HG02623 (cell line): Measurements from ENCODE around the gene INPP5J.
"Not testable (repeated sequence)": the region's sequence is repeated elsewhere in the genome, so short reads cannot be mapped to it uniquely, and the experiment has no call there.

Experiments used
- ATAC-seq: cut with Tn5 transposase; IDR thresholded peaks from one replicate; pipeline ENCODE4 v1.9.1; 2021; ENCODE audit warnings: moderate library complexity; ENCODE audit not compliant: unreplicated experiment

Gene INPP5J

DNA sequence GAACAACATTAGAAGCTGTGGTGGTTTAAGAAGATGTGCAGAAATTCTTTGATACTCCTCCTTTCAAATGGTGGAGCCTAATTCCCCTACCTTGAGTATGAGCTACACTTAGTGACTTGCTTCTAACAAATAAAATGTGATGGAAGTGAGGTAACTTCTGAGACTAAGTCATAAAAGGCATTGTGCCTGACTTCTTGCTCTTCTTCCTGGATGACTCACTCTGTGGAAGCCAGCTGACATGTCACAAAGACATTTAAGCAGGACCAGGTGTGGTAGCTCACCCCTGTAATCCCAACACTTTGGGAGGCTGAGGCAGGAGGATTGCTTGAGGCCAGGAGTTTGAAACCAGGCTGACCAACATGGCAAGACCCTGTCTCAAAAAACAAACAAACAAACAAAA is 21.5 kb downstream of the INPP5J start:
- ATAC-seq: no peak

DNA sequence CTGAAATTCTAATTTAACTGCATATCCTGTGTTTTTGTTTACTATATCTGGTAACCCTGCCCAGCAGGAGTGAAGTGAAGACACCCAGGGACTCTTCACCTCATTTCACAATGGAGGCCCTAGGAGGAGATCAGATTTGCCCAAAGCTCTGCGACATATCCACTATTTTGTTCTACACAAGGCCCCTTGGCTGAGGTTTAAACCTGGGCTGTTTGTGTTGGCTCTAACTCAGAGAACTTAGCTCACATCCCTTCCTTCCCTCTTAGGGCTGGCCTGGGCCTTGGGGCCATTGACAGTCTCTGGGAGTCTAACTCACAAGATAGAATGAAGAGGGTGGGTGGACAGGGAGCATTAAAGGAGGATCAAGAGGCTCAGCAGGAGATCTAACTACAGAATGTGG is 25.7 kb downstream of the INPP5J start:
- ATAC-seq: no peak

DNA sequence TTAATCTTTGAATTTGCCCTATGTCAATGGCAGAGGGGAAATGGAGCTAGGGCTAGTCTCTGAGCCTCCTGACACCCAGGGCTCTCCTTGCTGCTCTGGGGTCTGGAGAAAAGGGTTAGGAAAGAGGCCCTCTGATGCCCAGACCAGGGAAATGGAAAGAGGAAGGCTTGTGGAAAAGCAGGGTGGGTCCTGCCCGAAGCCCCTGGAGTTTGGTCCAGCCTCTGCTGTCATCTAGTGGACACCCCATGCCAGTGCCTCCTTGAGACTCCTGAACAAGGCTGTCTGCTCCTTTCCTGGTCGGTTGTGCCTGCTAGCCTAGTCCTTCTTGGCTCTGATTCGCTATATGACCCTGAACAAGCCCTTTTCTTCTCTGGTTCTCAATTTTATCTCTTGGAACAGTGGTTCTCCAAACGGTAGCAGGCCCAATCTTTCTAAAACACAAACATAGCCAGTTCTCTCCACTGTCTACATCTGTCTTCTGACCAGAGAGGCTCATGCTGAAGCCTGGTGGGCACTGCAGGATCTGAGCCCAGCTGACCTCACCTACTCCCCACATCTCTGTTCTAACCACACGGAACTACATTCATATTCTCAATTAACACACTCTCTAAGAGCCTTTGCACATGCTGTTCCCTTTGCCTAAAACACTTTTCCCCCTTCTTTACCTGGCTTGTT is 26.3 kb downstream of the INPP5J start:
- ATAC-seq: no peak

DNA sequence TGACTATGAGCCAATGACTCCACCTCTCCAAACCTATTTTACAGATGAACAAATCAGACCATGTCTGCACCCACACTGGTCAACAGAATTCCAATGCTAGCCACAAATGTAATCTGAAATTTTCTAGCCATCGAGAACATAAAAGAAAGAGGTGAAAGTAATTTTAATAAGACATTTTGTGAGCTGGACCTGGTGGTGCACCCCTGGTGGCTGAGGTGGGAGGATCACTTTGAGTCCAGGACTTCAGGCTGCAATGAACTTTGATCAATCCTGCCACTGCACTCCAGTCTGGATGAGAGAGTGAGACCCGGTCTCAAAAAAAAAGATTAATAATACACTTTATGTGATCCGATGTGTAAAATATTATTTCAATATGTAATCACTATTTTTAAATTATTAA is 27.8 kb downstream of the INPP5J start:
- no peak for ATAC-seq

DNA sequence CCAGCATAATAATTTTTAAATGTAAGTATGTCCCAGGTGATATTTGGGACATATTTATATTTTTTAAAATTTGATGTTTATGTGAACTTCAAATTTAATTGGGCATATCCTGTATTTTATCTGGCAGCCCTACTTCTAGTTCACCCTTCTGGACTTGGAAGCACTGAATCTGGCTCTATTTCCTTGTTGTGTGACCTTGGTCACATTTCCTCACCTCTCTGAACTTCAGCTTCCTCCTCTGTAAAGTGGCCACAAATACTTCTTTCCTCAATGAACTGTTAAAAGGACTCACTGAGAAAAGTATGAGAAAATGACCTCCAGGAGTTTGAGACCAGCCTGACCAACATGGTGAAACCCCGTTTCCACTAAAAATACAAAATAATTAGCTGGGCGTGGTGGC is 29.1 kb downstream of the INPP5J start:
- no peak for ATAC-seq

DNA sequence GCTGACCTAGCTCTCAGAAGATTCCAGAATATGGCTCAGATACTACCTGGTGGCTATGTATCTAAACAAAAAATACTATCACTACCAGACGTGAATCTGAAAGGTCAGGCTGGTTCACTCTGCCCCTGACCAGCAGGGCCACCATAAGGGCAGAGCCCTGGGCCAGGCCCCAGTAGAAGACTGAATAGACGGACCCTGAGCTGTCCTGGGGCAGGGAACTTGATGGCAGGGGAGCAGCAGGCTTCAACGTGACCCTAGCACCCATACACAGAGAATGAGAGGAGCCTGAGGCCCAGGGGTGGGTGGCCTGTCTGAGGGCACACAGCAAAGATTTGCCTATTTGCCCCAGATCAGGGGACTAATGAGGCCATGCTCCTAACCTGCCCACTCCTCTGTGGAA is 30.6 kb downstream of the INPP5J start:
- no peak for ATAC-seq

DNA sequence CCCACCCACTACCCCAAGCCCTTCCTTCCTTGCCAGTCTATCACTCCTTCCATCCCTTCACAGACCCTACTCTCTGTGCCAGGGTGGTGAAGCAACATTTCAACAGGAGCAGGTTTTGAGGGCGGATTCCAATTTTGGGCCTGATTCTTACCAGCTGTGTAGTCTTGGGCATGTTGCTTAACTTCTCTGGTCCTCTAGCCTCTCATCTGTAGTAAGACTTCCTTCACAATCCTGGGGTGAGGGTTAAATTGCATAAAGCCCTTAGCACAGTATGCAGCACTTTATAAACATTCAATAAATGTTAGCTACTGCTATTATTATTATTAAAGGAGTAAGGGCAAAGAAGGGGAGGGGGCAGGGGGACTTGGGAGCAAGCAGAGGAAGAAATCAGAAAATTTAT is 32.2 kb downstream of the INPP5J start:
- no peak for ATAC-seq

DNA sequence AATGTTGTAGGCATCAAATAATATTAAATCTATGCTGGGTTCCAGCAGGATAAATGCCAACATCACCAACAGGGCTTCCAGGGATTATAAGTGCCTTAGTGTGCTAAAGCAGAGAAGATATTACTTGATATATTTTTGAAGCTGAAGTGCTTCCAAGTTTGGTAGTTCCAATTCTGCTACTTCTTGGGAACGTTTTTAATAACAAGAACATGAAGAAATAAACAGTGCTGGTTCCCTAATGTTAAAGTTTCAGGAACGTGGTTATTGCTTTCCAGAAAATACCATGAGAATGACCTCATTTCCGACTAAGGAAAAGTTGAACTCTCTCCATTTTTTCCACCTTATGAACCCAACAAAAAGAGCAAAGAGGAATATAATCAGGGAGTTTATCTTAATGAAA is 32.7 kb downstream of the INPP5J start:
- ATAC-seq: no peak

DNA sequence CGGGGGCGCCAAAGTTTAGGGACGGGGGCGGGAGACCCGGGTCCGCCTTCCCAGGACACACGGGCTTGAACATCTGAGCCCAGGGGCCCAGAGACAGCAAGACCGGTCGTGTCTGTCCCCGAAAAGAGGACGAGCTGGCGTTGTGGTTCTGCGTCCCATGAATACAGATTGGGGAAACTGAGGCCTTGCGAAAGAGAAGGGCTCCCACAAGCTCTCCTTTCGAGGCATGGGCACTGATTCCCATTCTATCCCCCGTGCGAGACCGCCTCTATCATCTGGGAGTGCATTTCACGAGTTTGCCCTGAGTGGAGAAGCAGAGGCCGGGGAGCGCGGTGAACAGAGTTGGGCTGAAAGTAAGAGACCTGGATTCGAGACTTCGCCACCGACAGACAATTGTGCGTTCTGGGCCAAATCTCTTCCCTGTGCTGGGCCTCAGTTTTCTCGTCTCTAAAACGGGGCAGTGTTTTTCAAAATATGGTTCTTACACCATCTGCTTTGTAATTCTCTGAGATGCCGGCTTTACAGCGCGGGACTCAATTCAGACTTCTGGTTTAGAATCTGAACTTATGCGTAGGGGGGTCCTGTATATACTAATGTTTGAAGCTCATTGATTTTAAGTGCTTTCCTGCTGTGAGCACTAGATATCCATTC is 37.7 kb downstream of the INPP5J start:
- peak; percentile 18 for ATAC-seq

DNA sequence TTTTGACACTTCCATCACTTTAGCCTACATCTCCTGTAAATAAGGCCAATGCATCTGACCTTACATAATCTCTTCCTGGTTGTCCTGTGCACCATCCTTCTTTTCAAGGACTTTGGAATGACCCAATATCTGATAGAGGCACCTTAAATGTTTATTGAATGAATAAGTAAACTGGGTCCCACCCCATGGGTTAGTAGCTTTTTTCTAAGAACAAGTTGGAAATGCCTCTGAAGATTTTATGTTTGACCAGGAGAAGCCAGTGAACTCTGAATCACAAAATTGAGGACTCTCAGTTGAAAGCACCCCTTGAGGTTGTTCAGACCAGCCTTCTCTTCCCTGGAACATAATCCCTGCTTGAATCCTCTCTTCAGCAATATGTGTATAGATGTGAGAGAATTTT is 38.6 kb downstream of the INPP5J start:
- ATAC-seq: no peak

DNA sequence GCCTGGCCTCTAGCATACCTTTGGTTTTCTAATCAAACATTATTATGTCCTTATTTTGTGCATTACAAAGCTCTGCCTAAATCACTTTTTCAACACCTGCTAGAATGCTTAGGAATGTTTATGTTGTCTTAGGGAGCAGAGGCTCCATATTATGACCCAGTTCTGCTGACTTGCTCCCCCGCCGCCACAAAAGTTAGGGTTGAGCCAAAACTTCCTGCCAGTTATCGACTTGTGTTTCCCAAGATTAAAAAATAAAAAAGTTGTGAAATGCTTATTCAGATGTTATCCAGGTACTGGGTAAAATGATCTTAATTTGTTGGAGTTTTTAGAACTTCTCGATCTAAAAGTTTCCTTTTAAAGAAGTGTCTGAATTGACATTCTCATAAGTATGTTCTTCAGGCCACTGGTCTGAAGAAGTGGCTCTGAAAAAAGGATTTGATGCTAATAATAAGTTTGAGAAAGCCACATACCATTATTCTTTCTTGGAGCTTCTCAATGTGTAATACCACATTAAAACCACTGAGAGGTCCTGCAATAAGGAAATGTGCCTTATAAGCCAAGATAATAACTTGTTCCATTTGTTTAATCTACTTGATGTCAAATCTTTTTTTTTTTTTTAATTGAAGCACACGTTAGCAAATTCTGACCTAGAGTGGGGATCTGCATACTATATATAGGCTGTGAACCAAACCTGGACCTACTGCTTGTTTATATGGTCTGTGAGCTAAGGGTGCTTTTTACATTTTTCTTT is 39.4 kb downstream of the INPP5J start:
- no peak for ATAC-seq

DNA sequence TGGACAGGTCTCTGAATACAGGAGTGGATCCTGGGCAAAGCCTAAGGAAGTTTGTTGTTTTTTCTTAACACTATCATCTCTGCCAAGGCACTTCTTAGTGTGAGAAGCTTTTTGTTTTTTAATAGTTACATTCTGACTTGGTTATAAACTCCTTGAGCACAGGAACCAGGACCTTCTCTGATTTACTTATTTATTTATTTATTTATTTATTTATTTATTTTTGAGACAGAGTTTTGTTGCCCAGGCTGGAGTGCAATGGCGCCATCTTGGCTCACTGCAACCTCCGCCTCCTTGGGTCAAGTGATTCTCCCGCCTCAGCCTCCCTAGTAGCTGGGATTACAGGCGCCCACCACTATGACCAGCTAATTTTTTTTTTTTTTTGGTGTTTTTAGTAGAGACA is 48.2 kb downstream of the INPP5J start:
- ATAC-seq: no peak

DNA sequence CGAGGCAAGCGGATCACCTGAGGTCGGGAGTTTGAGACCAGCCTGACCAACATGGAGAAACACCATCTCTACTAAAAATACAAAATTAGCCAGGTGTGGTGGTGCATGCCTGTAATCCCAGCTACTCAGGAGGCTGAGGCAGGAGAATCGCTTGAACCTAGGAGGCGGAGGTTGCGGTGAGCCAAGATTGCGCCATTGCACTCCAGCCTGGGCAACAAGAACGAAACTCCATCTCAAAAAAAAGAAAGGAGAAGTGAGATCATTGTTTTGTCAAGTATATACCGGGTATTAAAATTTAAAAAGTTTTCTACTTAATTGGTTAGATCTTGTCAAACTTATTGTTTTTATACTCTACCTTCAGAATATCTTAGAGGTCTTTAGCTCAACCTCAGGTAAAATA is 49.0 kb downstream of the INPP5J start:
- not testable (repeated sequence) for ATAC-seq

DNA sequence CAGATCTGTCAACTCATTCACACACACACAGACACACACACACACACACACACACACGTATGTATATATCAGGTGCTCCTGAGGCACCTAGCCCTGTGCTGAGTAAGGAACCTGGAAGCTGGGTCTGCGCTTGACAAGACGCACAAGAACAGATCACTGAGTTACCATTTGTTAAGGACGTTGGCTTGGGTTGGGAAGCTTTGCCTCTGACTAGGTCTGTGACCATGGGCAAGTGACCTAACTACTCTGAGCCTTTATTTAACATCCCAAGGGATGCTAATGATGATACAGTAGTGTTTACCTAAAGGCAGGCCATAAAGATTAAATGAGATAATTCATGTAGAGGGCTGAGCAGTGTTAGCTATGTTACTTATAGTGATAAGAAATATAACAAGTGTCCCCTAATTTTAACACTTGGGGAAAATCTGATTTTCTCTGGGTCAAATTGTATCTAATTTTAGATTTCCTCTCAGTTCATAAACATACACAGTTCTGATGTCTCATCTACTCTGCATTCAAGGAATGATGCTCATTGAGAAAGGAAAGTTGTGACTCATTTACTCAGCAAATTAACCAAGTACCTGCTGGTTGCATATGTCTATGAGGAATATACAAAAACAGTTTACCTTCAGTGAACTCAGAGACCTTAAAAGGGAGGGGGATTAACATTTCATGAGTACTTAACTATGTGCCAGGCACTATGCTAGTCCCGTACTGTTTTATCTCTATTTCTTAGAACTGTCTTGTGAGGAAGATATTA is 50.8 kb downstream of the INPP5J start:
- no peak for ATAC-seq

DNA sequence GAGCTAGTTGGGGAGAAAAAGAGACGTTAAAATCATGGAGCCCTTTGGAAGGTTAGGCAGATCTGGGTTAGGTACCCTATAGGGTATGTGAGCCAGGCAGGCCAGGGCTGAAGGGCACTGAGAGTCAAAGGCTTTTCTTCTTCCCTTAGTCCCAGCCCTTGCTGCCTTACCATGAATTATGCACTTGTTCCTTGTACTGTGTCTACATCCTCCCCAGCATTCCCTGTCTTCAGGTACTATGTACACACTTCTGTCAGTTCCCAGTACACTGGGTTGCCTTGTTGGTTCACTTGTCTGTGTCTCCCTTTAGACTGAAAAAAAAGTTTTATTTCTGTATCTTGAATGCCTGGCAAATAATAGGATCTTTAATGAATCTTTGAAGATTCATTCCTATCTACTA is 54.2 kb downstream of the INPP5J start:
- no peak for ATAC-seq

DNA sequence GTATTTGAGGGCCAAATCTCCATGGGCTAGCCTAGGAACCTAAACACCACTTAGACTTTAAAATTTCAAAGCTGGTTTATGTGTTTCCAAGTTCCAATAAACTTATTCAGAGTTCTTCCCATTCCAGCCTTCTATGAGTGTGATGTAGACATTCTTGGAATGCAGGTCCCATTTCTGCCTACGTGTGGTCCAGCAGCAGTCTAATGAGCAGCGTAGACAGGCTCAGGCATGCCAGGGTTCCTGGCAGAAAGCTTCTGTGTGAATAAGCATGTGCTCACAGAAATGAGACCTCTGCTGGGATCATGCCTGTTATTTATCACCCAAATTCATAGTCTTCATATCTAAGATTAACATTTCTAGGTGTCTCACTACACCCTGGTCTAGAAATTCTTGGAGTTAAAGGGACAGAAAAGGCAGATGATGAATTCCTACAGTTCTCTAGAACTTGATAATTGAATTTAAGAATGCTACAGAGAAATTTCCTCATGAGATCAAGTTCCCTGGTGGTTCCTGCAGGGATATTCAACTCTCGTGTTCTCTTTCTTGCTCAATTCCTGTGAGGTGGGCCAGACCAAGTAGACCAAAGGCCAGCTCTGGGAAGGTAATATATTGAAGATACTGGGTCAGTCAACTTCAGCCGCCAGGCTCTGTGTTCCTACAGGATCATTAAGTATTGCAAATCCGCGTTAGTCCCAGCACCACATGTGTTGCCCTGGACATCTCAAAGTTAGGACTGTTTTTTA is 54.8 kb downstream of the INPP5J start:
- no peak for ATAC-seq

DNA sequence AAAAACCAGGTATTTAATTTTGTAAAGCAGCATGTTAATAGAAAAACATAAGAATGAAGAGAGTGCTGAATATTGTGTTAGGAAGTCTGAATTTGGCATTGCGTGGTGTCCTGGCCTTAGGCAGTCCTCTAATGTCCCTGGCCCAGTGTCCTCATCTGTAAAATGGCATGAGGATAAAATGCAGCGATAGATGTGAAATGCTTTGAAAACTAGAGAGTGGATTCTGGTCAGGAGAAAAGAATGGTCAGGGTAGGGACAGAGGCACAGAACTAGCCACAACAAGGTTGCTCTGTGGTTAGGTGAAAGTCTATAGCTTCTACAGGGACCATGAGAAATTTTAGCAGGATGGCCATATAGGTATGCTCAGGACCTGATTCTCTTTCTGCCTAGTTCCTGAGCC is 56.1 kb downstream of the INPP5J start:
- ATAC-seq: no peak

DNA sequence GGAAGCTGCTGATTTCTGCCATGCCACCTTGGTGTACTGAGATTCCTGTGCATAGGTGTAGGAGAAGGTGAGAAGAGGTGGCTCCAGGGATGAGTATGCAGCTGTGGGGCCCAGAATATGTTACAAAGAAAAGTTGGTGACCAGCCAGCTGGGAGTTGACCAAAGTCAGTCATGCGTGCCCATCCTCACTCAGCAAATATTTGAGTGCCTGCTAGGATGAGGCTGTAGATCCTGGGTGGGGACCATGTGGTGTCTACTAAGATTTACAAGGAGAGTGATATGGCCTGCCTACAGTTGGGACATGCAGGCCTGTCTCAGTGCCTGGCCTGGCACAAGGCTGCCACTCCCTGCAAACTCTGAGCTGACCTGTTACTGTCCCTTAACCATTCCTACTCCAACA is 56.6 kb downstream of the INPP5J start:
- no peak for ATAC-seq

DNA sequence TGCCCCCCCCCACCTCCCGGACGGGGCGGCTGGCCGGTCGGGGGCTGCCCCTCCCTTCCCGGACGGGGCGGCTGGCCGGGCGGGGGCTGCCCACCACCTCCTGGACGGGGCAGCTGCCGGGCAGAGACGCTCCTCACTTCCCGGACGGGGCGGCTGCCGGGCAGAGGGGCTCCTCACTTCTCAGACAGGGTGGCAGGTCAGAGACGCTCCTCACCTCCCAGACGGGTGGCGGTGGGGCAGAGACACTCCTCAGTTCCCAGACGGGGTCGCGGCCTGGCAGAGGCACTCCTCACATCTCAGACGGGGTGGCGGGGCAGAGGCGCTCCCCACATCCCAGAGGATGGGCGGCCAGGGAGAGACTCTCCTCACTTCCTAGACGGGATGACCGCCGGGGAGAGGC is 61.2 kb downstream of the INPP5J start:
- ATAC-seq: no peak
